ENCODE data around the gene SH3RF3.

GRCh38 chr2:109202486-109202885 is 73.5 kb downstream of the SH3RF3 start:
- no peak for TF ChIP-seq ZBTB33 (IDR thresholded peaks at IDR 0.05; ENCODE audit: extremely low read depth, insufficient replicate concordance, low read length)
- TF ChIP-seq SIN3A (IDR thresholded peaks at IDR 0.05; ENCODE audit: low read depth): no peak
- TF ChIP-seq SRF (IDR thresholded peaks at IDR 0.05; ENCODE audit: low read depth): no peak

All from HCT116 (cell line).